Esophagus squamous epithelium (tissue), 4 donors: ENCODE results near the gene GCDH.

Experiments
- CTCF ChIP-seq, 6 experiments: fragments of 450-650 bp in 4 of 6; fragments of 200-600 bp in 2 of 6; sonication (generic) in 2 of 6; IDR thresholded peaks; one replicate each; pipeline ENCODE4 v1.5.1; 2016 to 2019; ENCODE audit warnings: antibody characterized with exemption in 6 of 6, mild to moderate bottlenecking in 4 of 6, moderate library complexity in 4 of 6
- POLR2A ChIP-seq, 4 donors: fragments of 450-650 bp; IDR thresholded peaks; one replicate each; pipeline ENCODE4 v1.6.1; 2017; ENCODE audit warnings: antibody characterized with exemption in 4 of 4, mild to moderate bottlenecking in 4 of 4, moderate library complexity in 3 of 4

GRCh38 chr19:12940897-12941296 lies 49.9 kb downstream of the GCDH start:
- no peak for TF ChIP-seq CTCF (IDR thresholded peaks at IDR 0.05)
- TF ChIP-seq POLR2A (IDR thresholded peaks at IDR 0.05): no peak
